ENCODE data around the gene NPFFR1.

NPFFR1 gene

DNA sequence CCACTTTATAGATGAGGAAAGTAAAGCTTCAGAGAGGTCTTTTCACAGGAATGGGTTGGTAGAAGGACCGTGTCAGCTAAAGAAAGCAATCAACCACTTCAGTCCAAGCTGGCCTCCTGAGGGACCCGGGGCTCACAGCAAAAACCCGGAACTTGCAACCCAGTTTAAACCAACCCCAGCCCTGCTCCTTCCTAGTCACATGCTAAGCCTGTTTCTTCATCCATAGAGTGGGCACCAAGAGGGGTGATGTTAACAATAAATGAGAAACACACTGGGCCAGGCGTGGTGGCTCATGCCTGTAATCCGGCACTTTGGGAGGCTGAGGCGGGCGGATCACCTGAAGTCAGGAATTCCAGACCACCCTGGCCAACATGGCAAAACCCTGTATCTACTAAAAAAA, 12.1 kb upstream of the NPFFR1 start:
- peak overlapping the region; percentile 10 to 28 for H3K18ac ChIP-seq (ENCODE audit: low read depth in 1 of 2, low read length in 2 of 2)
- H3K4me3 ChIP-seq (ENCODE audit: insufficient read depth in 1 of 2, low read depth in 1 of 2, low read length in 2 of 2): no peak overlapping the region
- no peaks in the 10 kb centered on the region for H3K9me3 ChIP-seq (ENCODE audit: control insufficient read depth, low read length)
- H3K27me3 ChIP-seq (ENCODE audit: control insufficient read depth in 1 of 2, insufficient read depth in 1 of 2, low read length in 2 of 2): peaks cover 0 to 8% of the 10 kb centered on the region in 2 experiments
- H2BK5ac ChIP-seq (ENCODE audit: low read depth, low read length, poor library complexity, severe bottlenecking): no peak overlapping the region
- H3K14ac ChIP-seq (ENCODE audit: low read length in 2 of 2): no peak overlapping the region
- no peak overlapping the region for H2AK5ac ChIP-seq (ENCODE audit: low read length, severe bottlenecking)
- peak overlapping the region; percentile 53 for H3K9ac ChIP-seq (ENCODE audit: low read length)
- H3K36me3 ChIP-seq (ENCODE audit: control insufficient read depth in 1 of 2, insufficient read depth in 2 of 2, low read depth in 1 of 2, low read length in 2 of 2): peaks cover 0 to 22% of the 10 kb centered on the region in 2 experiments
- H3K23ac ChIP-seq (ENCODE audit: low read length in 2 of 2): no peak overlapping the region
- H3K4me2 ChIP-seq (ENCODE audit: low read length, poor library complexity, severe bottlenecking): no peak overlapping the region
- peak overlapping the region in 1 of 2 experiments; percentile 37 for H2BK12ac ChIP-seq (ENCODE audit: low read length in 2 of 2)
- H3K4ac ChIP-seq (ENCODE audit: low read depth in 1 of 2, low read length in 2 of 2): peak overlapping the region in 1 of 2 experiments; percentile 58
- H4K8ac ChIP-seq (ENCODE audit: low read length): no peak overlapping the region
- no peak for DNase-seq
- H3K4me1 ChIP-seq (ENCODE audit: control insufficient read depth, insufficient read depth, low read depth, low read length): peaks cover 16% of the 10 kb centered on the region
- H3K27ac ChIP-seq (ENCODE audit: low read length, poor library complexity, severe bottlenecking): no peak overlapping the region
- no peak overlapping the region for H2AFZ ChIP-seq (ENCODE audit: low read depth, low read length)
- H4K91ac ChIP-seq (ENCODE audit: low read length): no peak overlapping the region
- WGBS: 97% methylated on average over 5 of the region's 7 CpGs
- H3K79me1 ChIP-seq (replicated peaks; ENCODE audit: low read length, poor library complexity, severe bottlenecking): no peaks in the 10 kb centered on the region
- no peak overlapping the region for H2BK120ac ChIP-seq (ENCODE audit: low read depth, low read length)
- H2BK15ac ChIP-seq (ENCODE audit: low read depth, poor library complexity, severe bottlenecking): no peak overlapping the region

DNA sequence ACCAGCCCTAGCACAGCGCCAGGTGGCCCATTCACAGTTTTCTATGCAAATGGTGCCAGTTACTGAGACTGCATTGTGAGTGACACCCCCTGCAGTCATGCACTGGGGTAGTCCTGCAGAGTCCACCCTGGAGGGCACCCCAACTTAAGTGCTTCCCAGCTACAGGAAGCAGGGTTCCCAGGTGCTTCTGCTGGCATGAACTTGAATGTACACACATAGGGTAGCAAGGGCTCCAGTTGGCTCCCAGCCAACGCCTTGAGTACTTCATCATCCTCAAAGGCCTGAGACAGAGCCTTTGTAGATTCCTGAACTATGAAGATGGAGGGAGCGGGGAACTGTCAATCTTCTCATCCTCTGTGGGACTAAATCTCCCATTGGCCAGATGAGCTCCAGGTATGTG, 11.5 kb upstream of the NPFFR1 start:
- DNase-seq: no peak
- Histone ChIP-seq H2BK12ac (ENCODE audit: low read length in 2 of 2) (no peak overlapping the region), H2AFZ (ENCODE audit: low read depth, low read length) (no peak overlapping the region), H4K8ac (ENCODE audit: low read length) (no peak overlapping the region), H3K18ac (ENCODE audit: low read depth in 1 of 2, low read length in 2 of 2) (no peak overlapping the region), H3K4me1 (ENCODE audit: control insufficient read depth, insufficient read depth, low read depth, low read length) (peaks cover 17% of the 10 kb centered on the region), H3K36me3 (ENCODE audit: control insufficient read depth in 1 of 2, insufficient read depth in 2 of 2, low read depth in 1 of 2, low read length in 2 of 2) (peaks cover 0 to 16% of the 10 kb centered on the region in 2 experiments), H2BK15ac (ENCODE audit: low read depth, poor library complexity, severe bottlenecking) (no peak overlapping the region), H3K4me3 (ENCODE audit: insufficient read depth in 1 of 2, low read depth in 1 of 2, low read length in 2 of 2) (no peak overlapping the region), H3K4ac (ENCODE audit: low read depth in 1 of 2, low read length in 2 of 2) (no peak overlapping the region), H3K79me1 (replicated peaks; ENCODE audit: low read length, poor library complexity, severe bottlenecking) (no peaks in the 10 kb centered on the region), H3K27ac (ENCODE audit: low read length, poor library complexity, severe bottlenecking) (no peak overlapping the region), H2BK120ac (ENCODE audit: low read depth, low read length) (no peak overlapping the region), H3K27me3 (ENCODE audit: control insufficient read depth in 1 of 2, insufficient read depth in 1 of 2, low read length in 2 of 2) (peaks cover 0 to 8% of the 10 kb centered on the region in 2 experiments), H3K4me2 (ENCODE audit: low read length, poor library complexity, severe bottlenecking) (no peak overlapping the region), H2AK5ac (ENCODE audit: low read length, severe bottlenecking) (no peak overlapping the region), H3K9ac (ENCODE audit: low read length) (no peak overlapping the region), H2BK5ac (ENCODE audit: low read depth, low read length, poor library complexity, severe bottlenecking) (no peak overlapping the region), H3K23ac (ENCODE audit: low read length in 2 of 2) (no peak overlapping the region), H3K9me3 (ENCODE audit: control insufficient read depth, low read length) (no peaks in the 10 kb centered on the region), H4K91ac (ENCODE audit: low read length) (no peak overlapping the region), H3K14ac (ENCODE audit: low read length in 2 of 2) (peak overlapping the region in 1 of 2 experiments; percentile 6)
- WGBS: over 99% methylated on average over 3 of the region's 3 CpGs

DNA sequence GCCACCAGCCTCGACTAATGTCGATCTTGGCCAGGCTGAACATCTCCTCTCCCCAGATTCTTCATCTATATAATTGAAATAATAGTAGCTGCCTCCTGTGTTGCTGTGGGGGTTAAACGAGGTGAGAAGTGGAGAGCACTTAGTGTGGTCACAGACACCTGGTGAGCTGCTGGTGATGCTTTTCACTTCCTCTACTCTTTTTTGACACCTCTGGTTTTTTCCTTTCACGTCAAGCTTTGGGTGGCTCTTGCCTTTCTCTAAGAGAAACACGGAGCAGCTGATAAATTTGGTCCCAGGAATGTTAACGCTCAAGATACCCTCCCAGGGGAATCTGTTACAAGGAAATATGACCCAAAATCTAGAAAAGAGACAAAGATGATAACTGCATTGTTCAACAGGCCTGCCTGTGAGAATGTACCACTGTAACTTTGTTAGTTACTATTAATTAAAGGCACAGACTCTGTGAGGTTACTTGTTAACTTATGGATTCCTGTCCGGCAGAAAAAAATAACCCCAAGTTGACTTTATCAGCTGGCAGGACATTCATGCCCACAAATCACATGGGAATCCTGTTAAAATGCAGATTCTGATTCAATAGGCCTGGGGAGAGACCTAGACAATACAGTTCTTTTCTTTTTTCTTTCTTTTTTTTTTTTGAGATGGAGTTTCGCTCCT, 9.5 kb upstream of the NPFFR1 start:
- H3K4me3 ChIP-seq (ENCODE audit: insufficient read depth in 1 of 2, low read depth in 1 of 2, low read length in 2 of 2): no peak overlapping the region
- H2BK12ac ChIP-seq (ENCODE audit: low read length in 2 of 2): no peak overlapping the region
- no peak overlapping the region for H4K91ac ChIP-seq (ENCODE audit: low read length)
- H3K79me1 ChIP-seq (replicated peaks; ENCODE audit: low read length, poor library complexity, severe bottlenecking): no peaks in the 10 kb centered on the region
- DNase-seq: no peak
- no peak overlapping the region for H2BK5ac ChIP-seq (ENCODE audit: low read depth, low read length, poor library complexity, severe bottlenecking)
- WGBS: 73% methylated on average over 6 of the region's 8 CpGs
- H3K4ac ChIP-seq (ENCODE audit: low read depth in 1 of 2, low read length in 2 of 2): no peak overlapping the region
- peaks cover 4 to 18% of the 10 kb centered on the region in 2 experiments for H3K27me3 ChIP-seq (ENCODE audit: control insufficient read depth in 1 of 2, insufficient read depth in 1 of 2, low read length in 2 of 2)
- H4K8ac ChIP-seq (ENCODE audit: low read length): no peak overlapping the region
- no peak overlapping the region for H3K14ac ChIP-seq (ENCODE audit: low read length in 2 of 2)
- H3K23ac ChIP-seq (ENCODE audit: low read length in 2 of 2): no peak overlapping the region
- no peak overlapping the region for H3K4me2 ChIP-seq (ENCODE audit: low read length, poor library complexity, severe bottlenecking)
- H3K9me3 ChIP-seq (ENCODE audit: control insufficient read depth, low read length): no peaks in the 10 kb centered on the region
- H2BK120ac ChIP-seq (ENCODE audit: low read depth, low read length): no peak overlapping the region
- no peaks in the 10 kb centered on the region for H3K36me3 ChIP-seq (ENCODE audit: control insufficient read depth in 1 of 2, insufficient read depth in 2 of 2, low read depth in 1 of 2, low read length in 2 of 2)
- peaks cover 22% of the 10 kb centered on the region for H3K4me1 ChIP-seq (ENCODE audit: control insufficient read depth, insufficient read depth, low read depth, low read length)
- no peak overlapping the region for H3K9ac ChIP-seq (ENCODE audit: low read length)
- no peak overlapping the region for H2AK5ac ChIP-seq (ENCODE audit: low read length, severe bottlenecking)
- no peak overlapping the region for H3K27ac ChIP-seq (ENCODE audit: low read length, poor library complexity, severe bottlenecking)
- no peak overlapping the region for H2AFZ ChIP-seq (ENCODE audit: low read depth, low read length)
- H3K18ac ChIP-seq (ENCODE audit: low read depth in 1 of 2, low read length in 2 of 2): no peak overlapping the region
- H2BK15ac ChIP-seq (ENCODE audit: low read depth, poor library complexity, severe bottlenecking): no peak overlapping the region

DNA sequence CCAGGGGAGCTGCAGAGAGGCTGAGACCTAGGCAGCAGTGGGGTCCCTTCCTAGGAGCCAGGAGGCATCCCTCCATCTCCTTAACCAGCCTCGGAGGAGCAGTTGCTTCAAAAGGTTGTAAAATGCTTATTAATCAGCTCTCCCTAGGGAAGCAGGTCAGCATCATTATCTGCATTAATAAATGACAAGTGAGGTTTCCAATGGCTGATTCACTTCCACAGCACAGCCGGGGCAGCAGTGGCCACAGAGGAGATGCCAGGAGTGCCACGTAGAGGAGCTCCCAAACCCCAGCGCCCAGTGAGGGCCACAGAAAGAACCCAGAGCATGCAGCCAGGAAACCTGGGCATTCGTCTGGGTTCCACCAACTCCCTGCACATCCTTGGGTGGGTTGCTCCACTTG, 8.2 kb upstream of the NPFFR1 start:
- Histone ChIP-seq H3K27ac (ENCODE audit: low read length, poor library complexity, severe bottlenecking) (no peak overlapping the region), H3K4me3 (ENCODE audit: insufficient read depth in 1 of 2, low read depth in 1 of 2, low read length in 2 of 2) (no peak overlapping the region), H2AK5ac (ENCODE audit: low read length, severe bottlenecking) (peak overlapping the region; percentile 14), H3K4ac (ENCODE audit: low read depth in 1 of 2, low read length in 2 of 2) (no peak overlapping the region), H4K91ac (ENCODE audit: low read length) (no peak overlapping the region), H3K9ac (ENCODE audit: low read length) (no peak overlapping the region), H3K23ac (ENCODE audit: low read length in 2 of 2) (no peak overlapping the region), H3K4me2 (ENCODE audit: low read length, poor library complexity, severe bottlenecking) (no peak overlapping the region), H3K9me3 (ENCODE audit: control insufficient read depth, low read length) (no peaks in the 10 kb centered on the region), H2BK15ac (ENCODE audit: low read depth, poor library complexity, severe bottlenecking) (no peak overlapping the region), H2BK5ac (ENCODE audit: low read depth, low read length, poor library complexity, severe bottlenecking) (no peak overlapping the region), H3K14ac (ENCODE audit: low read length in 2 of 2) (no peak overlapping the region), H3K79me1 (replicated peaks; ENCODE audit: low read length, poor library complexity, severe bottlenecking) (no peaks in the 10 kb centered on the region), H4K8ac (ENCODE audit: low read length) (no peak overlapping the region), H3K36me3 (ENCODE audit: control insufficient read depth in 1 of 2, insufficient read depth in 2 of 2, low read depth in 1 of 2, low read length in 2 of 2) (no peaks in the 10 kb centered on the region), H2BK12ac (ENCODE audit: low read length in 2 of 2) (no peak overlapping the region), H3K4me1 (ENCODE audit: control insufficient read depth, insufficient read depth, low read depth, low read length) (peaks cover 22% of the 10 kb centered on the region), H3K18ac (ENCODE audit: low read depth in 1 of 2, low read length in 2 of 2) (no peak overlapping the region), H2AFZ (ENCODE audit: low read depth, low read length) (no peak overlapping the region), H2BK120ac (ENCODE audit: low read depth, low read length) (no peak overlapping the region), H3K27me3 (ENCODE audit: control insufficient read depth in 1 of 2, insufficient read depth in 1 of 2, low read length in 2 of 2) (peaks cover 11 to 30% of the 10 kb centered on the region in 2 experiments)
- DNase-seq: no peak
- 92% methylated on average over 4 of the region's 5 CpGs for WGBS
